Loucy (cell line): ENCODE measurements around the gene HACD4.

Experiments
- H2AFZ ChIP-seq: fragments of 200-600 bp; sonication (generic); 2 replicates; pipeline ENCODE4 v1.6.0; 2016; ENCODE audit warnings: antibody characterized with exemption, mild to moderate bottlenecking, low read length, moderate library complexity
- H3F3A ChIP-seq: fragments of 200-600 bp; 2 replicates; pipeline ENCODE4 v1.6.0; 2016; ENCODE audit warnings: antibody characterized with exemption, low read depth, mild to moderate bottlenecking
- H3K27me3 ChIP-seq: fragments of 200-600 bp; sonication (generic); 2 replicates; pipeline ENCODE4 v1.6.1; 2014; ENCODE audit warnings: low read length, mild to moderate bottlenecking; ENCODE audit not compliant: insufficient read depth, poor library complexity, severe bottlenecking
- H3K36me3 ChIP-seq: fragments of 200-600 bp; sonication (generic); 2 replicates; pipeline ENCODE4 v1.6.1; 2016; ENCODE audit warnings: low read length; ENCODE audit not compliant: insufficient read depth
- H3K4me1 ChIP-seq: fragments of 200-600 bp; sonication (generic); 2 replicates; pipeline ENCODE4 v1.5.1; 2014; ENCODE audit warnings: low read length, mild to moderate bottlenecking; ENCODE audit not compliant: insufficient read depth, poor library complexity, severe bottlenecking
- H3K4me2 ChIP-seq: fragments of 200-600 bp; sonication (generic); 2 replicates; pipeline ENCODE4 v1.6.0; 2014; ENCODE audit warnings: antibody characterized with exemption, low read length, low read depth, mild to moderate bottlenecking; ENCODE audit not compliant: poor library complexity, severe bottlenecking
- H3K4me3 ChIP-seq: fragments of 200-600 bp; sonication (generic); 2 replicates; pipeline ENCODE4 v1.5.1; 2014; ENCODE audit warnings: low read length, mild to moderate bottlenecking, mixed read lengths; ENCODE audit not compliant: poor library complexity, severe bottlenecking
- H3K79me2 ChIP-seq: fragments of 200-600 bp; sonication (generic); 2 replicates; pipeline ENCODE4 v1.6.1; 2014; ENCODE audit warnings: low read length; ENCODE audit not compliant: insufficient read depth
- H3K9ac ChIP-seq: fragments of 200-600 bp; sonication (generic); 2 replicates; pipeline ENCODE4 v1.6.0; 2014; ENCODE audit warnings: mild to moderate bottlenecking, low read depth, low read length, moderate library complexity; ENCODE audit not compliant: poor library complexity, severe bottlenecking
- H3K9me2 ChIP-seq: fragments of 200-600 bp; sonication (generic); replicated peaks from 2 replicates; pipeline ENCODE4 v1.6.1; 2016; ENCODE audit warnings: low read depth, low read length, mixed read lengths
- H3K9me3 ChIP-seq: fragments of 200-600 bp; sonication (generic); 2 replicates; pipeline ENCODE4 v1.6.1; 2014; ENCODE audit warnings: mild to moderate bottlenecking, antibody characterized with exemption, low read length, low read depth; ENCODE audit not compliant: insufficient read depth
- H4K20me1 ChIP-seq: fragments of 200-600 bp; sonication (generic); 2 replicates; pipeline ENCODE4 v1.6.0; 2014; ENCODE audit warnings: antibody characterized with exemption, low read length, mild to moderate bottlenecking; ENCODE audit not compliant: insufficient read depth, poor library complexity, severe bottlenecking
- CTCF ChIP-seq: fragments of 200-600 bp; sonication (generic); conservative IDR thresholded peaks from 2 replicates; pipeline ENCODE4 v1.5.1; 2014; ENCODE audit warnings: mild to moderate bottlenecking, antibody characterized with exemption, low read length
- EZH2phosphoT487 ChIP-seq: fragments of 200-600 bp; IDR thresholded peaks from 2 replicates; pipeline ENCODE4 v1.6.1; 2018; ENCODE audit warnings: antibody characterized with exemption, mild to moderate bottlenecking, moderate library complexity, borderline replicate concordance

HACD4 gene

GRCh38 chr9:21002040-21002439, 29.4 kb downstream of the HACD4 start:
- Histone ChIP-seq H3K4me2 (peak overlapping the region; percentile 27), H3K36me3 (no peaks in the 10 kb centered on the region; the same call in 1 of the 2 replicates), H3K4me3 (no peak overlapping the region), H4K20me1 (no peaks in the 10 kb centered on the region), H3K9me2 (no peaks in the 10 kb centered on the region), H3F3A (peaks cover 9% of the 10 kb centered on the region; the same call in 1 of the 2 replicates), H3K9ac (no peak overlapping the region), H3K4me1 (peaks cover 14% of the 10 kb centered on the region), H3K9me3 (peaks cover 15% of the 10 kb centered on the region), H3K79me2 (no peaks in the 10 kb centered on the region), H3K27me3 (no peaks in the 10 kb centered on the region), H2AFZ (no peak overlapping the region)
- TF ChIP-seq EZH2phosphoT487, result no peak
- TF ChIP-seq CTCF, result no peak

GRCh38 chr9:21001581-21001980, 29.9 kb downstream of the HACD4 start:
- Histone ChIP-seq H3K9ac (no peak overlapping the region), H3K4me2 (peak overlapping the region; percentile 27), H3K9me2 (no peaks in the 10 kb centered on the region), H3F3A (peaks cover 9% of the 10 kb centered on the region; the same call in 1 of the 2 replicates), H3K4me3 (no peak overlapping the region), H3K4me1 (peaks cover 19% of the 10 kb centered on the region), H4K20me1 (no peaks in the 10 kb centered on the region), H3K79me2 (no peaks in the 10 kb centered on the region), H3K27me3 (no peaks in the 10 kb centered on the region), H3K9me3 (peaks cover 15% of the 10 kb centered on the region), H3K36me3 (no peaks in the 10 kb centered on the region; the same call in 1 of the 2 replicates), H2AFZ (no peak overlapping the region)
- no peak for TF ChIP-seq EZH2phosphoT487
- TF ChIP-seq CTCF, result no peak

- no peaks in the 10 kb centered on the region for H3K27me3 ChIP-seq
- H3K36me3 ChIP-seq, result peaks cover 3% of the 10 kb centered on the region
- H3K4me2 ChIP-seq, result peak overlapping the region; percentile 8
- H4K20me1 ChIP-seq, result no peaks in the 10 kb centered on the region
- H3K4me1 ChIP-seq, result peaks cover 23% of the 10 kb centered on the region
- H3K79me2 ChIP-seq, result no peaks in the 10 kb centered on the region
- no peak overlapping the region for H3K9ac ChIP-seq
- H2AFZ ChIP-seq, result no peak overlapping the region
- peaks cover 15% of the 10 kb centered on the region for H3K9me3 ChIP-seq
- TF ChIP-seq CTCF, result no peak
- no peak for TF ChIP-seq EZH2phosphoT487
- no peak overlapping the region for H3K4me3 ChIP-seq
- no peaks in the 10 kb centered on the region for H3K9me2 ChIP-seq
- H3F3A ChIP-seq, result peaks cover 9% of the 10 kb centered on the region; the same call in 1 of the 2 replicates
Measured at GRCh38 chr9:20997503-20998076, 33.9 kb downstream of the HACD4 start.
